Fibroblast of mammary gland (primary cell): Measurements from ENCODE around the gene CAB39.

Source experiments
- DNase-seq: peaks from one replicate; pipeline ENCODE4 v3.0.0-alpha.2; 2010; ENCODE audit warnings: low read depth
- H3K4me3 ChIP-seq: 2 replicates; pipeline ENCODE4 v1.5.1; 2011; ENCODE audit warnings: low read depth, mild to moderate bottlenecking, low read length, moderate library complexity; ENCODE audit not compliant: control insufficient read depth
- TF ChIP-seq, protein P1 (sequence below): conservative IDR thresholded peaks from 2 replicates; pipeline ENCODE4 v1.5.1; 2011; ENCODE audit warnings: low read depth, low read length, inconsistent platforms; ENCODE audit not compliant: control insufficient read depth, insufficient read depth

Gene CAB39

DNA sequence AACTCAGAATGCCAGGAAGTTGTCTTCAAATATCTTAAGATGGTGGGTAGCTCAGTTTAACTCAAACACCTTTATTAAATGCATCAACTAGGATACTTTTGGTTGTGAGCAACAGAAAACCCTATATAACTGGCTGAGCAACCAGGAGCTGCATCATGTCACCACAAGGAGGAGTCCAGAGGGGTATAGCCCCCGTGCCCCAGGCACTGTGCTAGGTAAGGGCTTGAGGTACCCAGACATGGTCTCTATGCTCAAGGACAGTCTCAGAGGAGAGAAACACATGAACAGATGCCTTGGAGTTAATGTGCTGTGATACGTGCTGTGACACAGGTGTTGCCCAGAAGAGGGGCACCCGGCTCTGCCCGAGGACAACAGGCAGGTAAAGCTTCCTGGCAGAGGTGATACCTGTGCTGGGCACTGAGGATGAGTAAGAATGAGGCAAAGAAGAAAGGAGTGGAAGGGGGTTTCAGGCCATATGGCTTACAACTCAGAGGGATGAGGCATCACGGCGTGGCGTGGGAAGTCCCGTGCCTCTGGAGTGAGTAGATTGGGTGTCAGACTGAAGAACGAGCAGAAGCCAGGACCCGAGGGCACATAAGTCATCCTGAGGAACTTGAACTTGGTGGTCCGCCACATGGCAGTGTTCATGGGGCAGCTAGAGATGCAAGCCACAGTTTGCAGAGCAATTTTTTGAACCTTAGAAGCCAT is 32.0 kb upstream of the CAB39 start:
- TF ChIP-seq, protein P1, sequence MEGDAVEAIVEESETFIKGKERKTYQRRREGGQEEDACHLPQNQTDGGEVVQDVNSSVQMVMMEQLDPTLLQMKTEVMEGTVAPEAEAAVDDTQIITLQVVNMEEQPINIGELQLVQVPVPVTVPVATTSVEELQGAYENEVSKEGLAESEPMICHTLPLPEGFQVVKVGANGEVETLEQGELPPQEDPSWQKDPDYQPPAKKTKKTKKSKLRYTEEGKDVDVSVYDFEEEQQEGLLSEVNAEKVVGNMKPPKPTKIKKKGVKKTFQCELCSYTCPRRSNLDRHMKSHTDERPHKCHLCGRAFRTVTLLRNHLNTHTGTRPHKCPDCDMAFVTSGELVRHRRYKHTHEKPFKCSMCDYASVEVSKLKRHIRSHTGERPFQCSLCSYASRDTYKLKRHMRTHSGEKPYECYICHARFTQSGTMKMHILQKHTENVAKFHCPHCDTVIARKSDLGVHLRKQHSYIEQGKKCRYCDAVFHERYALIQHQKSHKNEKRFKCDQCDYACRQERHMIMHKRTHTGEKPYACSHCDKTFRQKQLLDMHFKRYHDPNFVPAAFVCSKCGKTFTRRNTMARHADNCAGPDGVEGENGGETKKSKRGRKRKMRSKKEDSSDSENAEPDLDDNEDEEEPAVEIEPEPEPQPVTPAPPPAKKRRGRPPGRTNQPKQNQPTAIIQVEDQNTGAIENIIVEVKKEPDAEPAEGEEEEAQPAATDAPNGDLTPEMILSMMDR: no peak
- DNase-seq: peak; percentile 73
- H3K4me3 ChIP-seq: no peak overlapping the region

DNA sequence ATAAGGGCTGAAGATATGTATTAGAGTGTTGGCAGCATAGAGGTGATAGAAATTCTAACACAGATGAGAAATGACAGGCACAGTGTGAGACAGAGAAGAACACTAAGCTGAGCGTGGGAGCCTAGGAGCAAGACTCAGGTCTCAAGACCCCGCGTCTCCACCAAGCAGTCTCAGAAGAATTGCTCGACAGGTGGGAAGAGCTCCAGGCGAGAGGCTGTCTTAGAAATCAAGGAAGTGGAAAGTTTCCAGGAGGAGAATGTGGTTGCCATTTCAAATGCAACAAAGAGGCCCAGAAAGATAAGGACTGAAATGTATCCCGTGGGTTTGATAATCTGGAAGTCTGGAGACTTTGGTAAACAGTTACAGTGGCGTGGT is 31.5 kb upstream of the CAB39 start:
- TF ChIP-seq, protein P1: no peak
- DNase-seq: no peak

DNA sequence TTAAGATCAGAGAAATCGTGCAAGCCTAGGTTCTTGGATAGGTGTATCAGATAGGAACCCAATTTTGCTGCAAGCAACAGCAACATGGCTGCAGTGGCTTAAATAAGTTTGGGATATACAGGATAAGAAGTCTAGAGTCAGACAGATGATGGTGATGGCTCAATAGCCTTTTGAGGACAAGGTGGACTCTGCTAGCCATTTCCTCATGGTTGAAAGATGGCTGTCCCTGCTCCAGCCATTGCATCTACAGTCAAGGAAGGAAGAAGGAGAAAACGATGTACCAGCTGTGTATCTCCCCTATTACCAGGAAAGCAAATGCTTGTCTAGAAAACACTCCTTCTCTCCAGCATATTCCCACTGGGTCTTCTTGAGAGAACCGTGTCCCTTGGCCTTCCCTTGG is 30.1 kb upstream of the CAB39 start:
- no peak overlapping the region for H3K4me3 ChIP-seq
- TF ChIP-seq, protein P1: no peak
- DNase-seq: no peak

More for the DNA sequence above, 31.5 kb upstream of the CAB39 start:
- H3K4me3 ChIP-seq: no peak overlapping the region

DNA sequence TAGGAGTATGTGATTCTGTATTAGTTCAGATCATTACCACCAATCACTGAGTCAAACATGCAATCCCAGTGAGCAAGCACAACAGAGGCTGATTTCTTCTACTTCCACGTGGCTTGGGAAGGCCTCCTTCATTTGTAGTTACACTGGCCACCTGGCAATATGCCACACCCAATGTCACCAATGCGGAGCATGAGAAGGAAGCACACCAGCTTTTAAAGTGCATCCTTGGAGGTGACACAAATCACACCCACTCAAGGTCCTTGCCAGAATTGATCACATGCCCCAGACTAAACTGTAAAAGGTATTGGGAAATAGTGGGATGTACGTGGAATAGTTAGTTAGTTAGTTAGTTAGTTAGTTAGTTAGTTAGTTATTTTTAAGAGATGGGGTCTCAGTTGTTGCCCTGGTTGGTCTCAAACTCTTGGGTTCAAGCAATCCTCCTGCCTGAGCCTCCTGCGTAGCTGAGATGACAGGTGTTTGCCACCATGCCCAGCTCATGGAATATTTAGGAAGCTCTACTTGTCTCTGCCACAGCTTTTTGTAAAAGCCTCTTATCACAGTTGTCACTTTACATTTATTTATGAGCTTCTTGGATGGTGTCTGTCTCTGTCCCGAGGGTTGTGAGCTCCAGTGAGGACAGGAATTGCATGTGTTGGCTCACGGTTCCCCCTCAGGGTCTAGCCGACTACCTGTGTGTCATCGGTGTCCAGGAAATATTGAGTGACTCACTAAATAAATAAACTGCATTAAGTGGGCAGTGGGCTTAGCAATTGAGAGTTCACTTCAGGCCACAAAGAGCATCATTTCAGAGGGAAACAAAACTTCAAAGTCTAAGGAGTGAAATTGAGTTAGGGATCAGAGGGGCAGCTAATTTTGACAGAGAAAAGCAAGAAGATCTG is 28.1 kb upstream of the CAB39 start:
- DNase-seq: peak; percentile 57
- no peak overlapping the region for H3K4me3 ChIP-seq
- TF ChIP-seq, protein P1: no peak

DNA sequence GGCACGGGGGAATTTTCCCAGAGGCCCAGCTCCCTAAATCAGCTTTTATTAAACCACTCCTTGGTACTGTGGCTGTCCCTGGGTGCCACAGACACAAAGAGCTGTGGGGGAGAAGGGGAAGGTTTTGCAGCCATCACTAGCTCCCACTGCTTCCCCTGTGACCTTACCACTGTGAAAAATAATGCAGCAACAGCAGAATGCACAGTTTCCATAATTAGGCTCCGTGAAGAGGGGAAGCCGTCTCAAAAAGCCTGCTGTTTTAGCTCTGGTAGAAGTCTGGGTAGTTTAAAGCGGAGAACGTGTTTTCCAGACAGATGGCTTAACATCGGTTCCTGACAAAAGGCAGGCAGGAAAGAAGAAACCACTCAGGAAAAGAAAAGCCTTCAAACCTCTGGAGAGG is 27.5 kb upstream of the CAB39 start:
- TF ChIP-seq, protein P1: no peak
- no peak overlapping the region for H3K4me3 ChIP-seq
- DNase-seq: no peak

DNA sequence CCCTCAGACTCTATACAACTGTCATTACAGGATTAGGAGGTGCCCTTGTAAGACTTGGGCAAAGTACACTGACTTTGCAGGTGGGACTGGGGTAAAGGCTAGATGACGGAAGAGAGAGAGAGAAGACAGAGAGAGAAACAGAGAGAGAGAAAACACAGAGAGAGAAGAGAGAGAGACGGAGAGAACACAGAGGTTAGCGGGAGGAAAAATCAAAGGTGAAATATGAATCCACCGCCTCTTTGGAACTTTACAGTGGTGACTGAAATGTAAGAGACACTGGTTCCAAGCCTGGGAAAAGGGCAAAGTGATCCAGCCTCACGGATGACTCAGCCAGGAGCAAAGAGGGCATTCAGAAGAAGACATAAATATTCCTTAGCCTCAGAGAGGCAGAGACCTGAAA is 25.1 kb upstream of the CAB39 start:
- TF ChIP-seq, protein P1: no peak
- no peak overlapping the region for H3K4me3 ChIP-seq
- peak; percentile 62 for DNase-seq
